ENCODE data around the gene YIF1A.

- no peak for TF ChIP-seq EP300 (IDR thresholded peaks at IDR 0.05; ENCODE audit: low read depth)
- TF ChIP-seq CTCF (IDR thresholded peaks at IDR 0.05), result no peak
- no peak for TF ChIP-seq POLR2A (IDR thresholded peaks at IDR 0.05)
These were observed 46.7 kb upstream of the YIF1A start for GRCh38 chr11:66335531-66336233.

All from transverse colon (tissue), 3 donors.